Putamen (tissue), 1 donor: ENCODE results near the gene OR11L1.

Source experiments
- DNase-seq: peaks from one replicate; pipeline ENCODE4 v3.0.0-alpha.2; 2016; ENCODE audit warnings: low spot score

The OR11L1 gene

GRCh38 chr1:247812637-247813036 is 29.1 kb downstream of the OR11L1 start:
- no peak for DNase-seq

GRCh38 chr1:247797518-247797917 is 44.2 kb downstream of the OR11L1 start:
- DNase-seq: no peak
